Measurements from ENCODE around the gene KATNB1.

The KATNB1 gene

GRCh38 chr16:57784334-57784733 lies 48.8 kb downstream of the KATNB1 start (continued):
- TF ChIP-seq CSDC2 (CRISPR knock-in tag; IDR thresholded peaks at IDR 0.05) (no peak), ZFP30 (CRISPR knock-in tag; IDR thresholded peaks at IDR 0.05) (no peak), BACH2 (CRISPR knock-in tag; IDR thresholded peaks at IDR 0.05; ENCODE audit: borderline replicate concordance) (no peak), SNAI2 (CRISPR knock-in tag; IDR thresholded peaks at IDR 0.05) (no peak)

- TF ChIP-seq PATZ1 (CRISPR knock-in tag; IDR thresholded peaks at IDR 0.05; ENCODE audit: borderline replicate concordance) (no peak), CREB5 (CRISPR knock-in tag; IDR thresholded peaks at IDR 0.05; ENCODE audit: low read depth) (no peak), TOX (CRISPR knock-in tag; IDR thresholded peaks at IDR 0.05; ENCODE audit: borderline replicate concordance) (no peak), ISL1 (CRISPR knock-in tag; IDR thresholded peaks at IDR 0.05) (no peak)
- ATAC-seq, result no peak
Measured at GRCh38 chr16:57785385-57785784, 49.8 kb downstream of the KATNB1 start.

GRCh38 chr16:57785924-57786323 lies 50.4 kb downstream of the KATNB1 start:
- no peak for TF ChIP-seq PPARA (CRISPR knock-in tag; IDR thresholded peaks at IDR 0.05; ENCODE audit: borderline replicate concordance)
- TF ChIP-seq PATZ1 (CRISPR knock-in tag; IDR thresholded peaks at IDR 0.05; ENCODE audit: borderline replicate concordance), result no peak
- ATAC-seq, result no peak

- TF ChIP-seq ESRRG (CRISPR knock-in tag; IDR thresholded peaks at IDR 0.05) (no peak), OSR1 (CRISPR knock-in tag; IDR thresholded peaks at IDR 0.05) (no peak), CSDC2 (CRISPR knock-in tag; IDR thresholded peaks at IDR 0.05) (no peak), PATZ1 (CRISPR knock-in tag; IDR thresholded peaks at IDR 0.05; ENCODE audit: borderline replicate concordance) (no peak), GLIS3 (CRISPR knock-in tag; IDR thresholded peaks at IDR 0.05) (no peak), RARB (CRISPR knock-in tag; IDR thresholded peaks at IDR 0.05) (no peak)
- ATAC-seq, result no peak; the same call in 2 of the 3 replicates
Measured at GRCh38 chr16:57786632-57787518, 51.3 kb downstream of the KATNB1 start.

GRCh38 chr16:57787519-57787905 lies 51.9 kb downstream of the KATNB1 start:
- ATAC-seq, result no peak

More at GRCh38 chr16:57787519-57787905, 51.9 kb downstream of the KATNB1 start:
- no peak for TF ChIP-seq CREB5 (CRISPR knock-in tag; IDR thresholded peaks at IDR 0.05; ENCODE audit: low read depth)
- TF ChIP-seq TCF4 (CRISPR knock-in tag; IDR thresholded peaks at IDR 0.05; ENCODE audit: borderline replicate concordance), result no peak
- no peak for TF ChIP-seq ISL1 (CRISPR knock-in tag; IDR thresholded peaks at IDR 0.05)
- TF ChIP-seq PATZ1 (CRISPR knock-in tag; IDR thresholded peaks at IDR 0.05; ENCODE audit: borderline replicate concordance), result no peak
- TF ChIP-seq ZC3H10 (CRISPR knock-in tag; IDR thresholded peaks at IDR 0.05), result no peak
- no peak for TF ChIP-seq POU6F1 (CRISPR knock-in tag; IDR thresholded peaks at IDR 0.05; ENCODE audit: borderline replicate concordance, low read depth)
- TF ChIP-seq SNAI2 (CRISPR knock-in tag; IDR thresholded peaks at IDR 0.05), result no peak
